ENCODE results near the gene SEC24B.
"Not testable (repeated sequence)": the region's sequence is repeated elsewhere in the genome, so short reads cannot be mapped to it uniquely, and the experiment has no call there.

SEC24B gene

DNA sequence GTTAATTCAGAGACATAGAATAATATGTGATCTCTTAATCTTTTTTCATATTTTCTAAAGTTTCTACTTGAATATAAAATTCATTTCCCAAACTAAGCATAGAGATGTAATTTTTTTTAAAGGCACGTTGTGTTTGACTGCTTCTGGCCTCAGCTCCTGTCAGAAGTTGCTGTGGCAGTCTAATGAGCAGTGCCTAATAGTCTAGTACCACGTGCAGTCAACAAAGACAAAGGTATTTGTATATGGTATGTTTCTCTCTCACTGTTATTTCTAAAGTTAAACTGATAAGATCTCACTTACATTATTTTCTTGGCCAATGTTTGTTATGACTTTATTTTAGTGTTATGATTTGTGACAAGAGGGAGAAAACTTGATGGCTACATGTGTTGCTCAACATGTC lies 77.8 kb downstream of the SEC24B start:
- DNase-seq, result peak in 1 of 2 experiments; percentile 3

DNA sequence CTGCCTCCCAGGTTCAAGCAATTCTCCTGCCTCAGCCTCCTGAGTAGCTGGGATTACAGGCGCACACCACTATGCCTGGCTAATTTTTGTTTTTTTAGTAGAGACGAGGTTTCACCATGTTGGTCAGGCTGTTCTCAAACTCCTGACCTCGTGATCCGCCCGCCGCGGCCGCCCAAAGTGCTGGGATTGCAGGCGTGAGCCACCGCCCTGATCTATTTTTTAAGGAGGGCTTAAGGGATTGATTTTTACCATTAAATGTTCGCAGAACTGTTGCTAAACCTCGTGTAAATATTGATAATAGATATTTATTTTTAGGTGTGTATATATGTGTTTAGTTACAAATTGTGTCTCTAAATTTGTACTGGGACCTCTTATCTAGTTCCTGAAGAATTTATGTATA lies 79.8 kb downstream of the SEC24B start:
- not testable (repeated sequence) for DNase-seq

DNA sequence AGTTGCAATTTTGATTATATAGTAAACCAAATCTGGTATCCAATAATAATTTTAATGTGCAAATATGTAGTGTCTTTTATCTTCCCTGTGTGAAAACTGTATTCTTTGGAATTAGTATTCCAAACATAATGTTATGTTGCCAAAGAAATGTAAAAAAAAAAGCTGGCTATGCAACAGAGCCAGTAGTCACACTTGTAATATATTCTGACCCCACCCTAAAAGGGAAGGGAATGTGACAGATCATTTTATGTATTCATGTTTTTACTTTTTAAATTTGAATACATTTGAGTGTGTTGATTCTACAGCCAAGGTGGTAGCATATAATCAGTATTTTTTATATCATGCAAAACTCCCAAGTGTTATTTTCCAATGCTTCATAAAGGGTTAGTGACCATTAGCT lies 98.6 kb downstream of the SEC24B start:
- peak in 1 of 2 experiments; percentile 21 for DNase-seq

DNA sequence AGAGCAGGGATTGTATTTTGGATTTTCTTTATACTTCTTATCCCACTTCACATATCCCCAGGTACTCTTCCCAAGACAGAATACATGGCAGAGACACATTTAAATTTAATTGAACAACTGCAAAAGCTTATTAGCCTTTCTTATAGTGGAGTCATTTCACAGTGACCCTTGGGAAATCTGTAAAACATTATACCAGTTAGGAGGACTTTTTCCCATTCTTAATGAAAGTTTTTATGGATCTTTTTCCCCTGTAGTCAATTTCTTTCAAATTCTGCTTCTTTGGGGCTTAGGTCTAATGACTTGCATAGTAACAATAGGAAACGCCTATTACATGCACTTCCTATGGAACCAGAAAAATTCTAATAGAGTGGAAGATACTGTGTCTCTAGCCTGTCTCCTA lies 111.8 kb downstream of the SEC24B start:
- no peak for DNase-seq

DNA sequence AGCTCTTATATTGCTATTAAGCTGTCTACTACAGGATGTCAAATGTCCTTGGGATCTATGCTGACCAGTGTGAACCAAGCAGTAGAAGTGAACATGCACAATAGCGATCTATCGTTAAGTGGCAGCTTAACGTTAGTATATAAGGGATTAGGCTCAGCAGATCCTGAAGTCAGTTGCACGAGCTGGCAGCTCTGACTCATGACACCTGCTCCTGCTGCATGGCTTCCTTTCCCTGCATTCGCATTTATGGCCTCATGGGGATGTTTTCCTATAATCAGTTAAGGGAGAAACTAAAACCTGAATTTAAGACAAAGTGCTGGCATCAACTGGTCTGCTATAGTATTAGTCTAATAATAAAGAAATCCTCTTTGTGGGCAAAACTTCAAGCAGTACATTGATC lies 113.8 kb downstream of the SEC24B start:
- no peak for DNase-seq

DNA sequence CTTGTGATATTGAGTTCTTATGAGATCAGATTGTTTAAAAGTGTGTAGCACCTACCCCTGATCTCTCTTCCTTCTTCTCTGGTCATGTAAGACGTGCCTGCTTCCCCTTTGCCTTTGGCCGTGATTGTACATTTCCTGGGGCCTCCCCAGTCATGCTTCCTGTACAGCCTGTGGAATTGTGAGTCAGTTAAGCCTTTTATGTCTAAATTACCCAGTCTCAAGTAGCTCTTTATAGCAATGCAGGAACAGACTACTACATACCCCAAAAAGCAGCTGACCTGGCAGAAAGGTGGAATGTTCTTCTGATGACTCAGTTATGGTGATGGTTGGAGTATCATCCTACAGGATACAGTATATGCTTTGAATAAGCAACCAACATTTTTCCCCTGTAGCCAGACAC lies 115.0 kb downstream of the SEC24B start:
- DNase-seq, result no peak

DNA sequence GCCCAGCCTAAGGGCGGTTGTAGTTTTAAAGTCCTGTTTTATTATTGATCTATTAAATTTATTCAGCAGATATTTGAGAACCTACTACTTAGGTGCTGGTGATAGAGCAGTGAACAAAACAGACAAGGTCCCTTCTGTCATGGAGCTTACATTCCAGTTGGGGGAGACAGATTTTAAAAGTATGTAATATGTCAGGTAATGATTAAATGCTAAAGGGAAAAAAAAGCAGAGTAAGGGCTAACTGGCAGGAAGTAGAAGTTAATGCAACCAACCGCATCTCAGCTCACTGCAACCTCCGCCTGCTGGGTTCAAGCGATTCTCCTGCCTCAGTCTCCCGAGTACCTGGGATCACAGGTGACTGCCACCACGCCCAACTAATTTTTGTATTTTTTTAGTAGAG lies 118.6 kb downstream of the SEC24B start:
- DNase-seq, result no peak

DNA sequence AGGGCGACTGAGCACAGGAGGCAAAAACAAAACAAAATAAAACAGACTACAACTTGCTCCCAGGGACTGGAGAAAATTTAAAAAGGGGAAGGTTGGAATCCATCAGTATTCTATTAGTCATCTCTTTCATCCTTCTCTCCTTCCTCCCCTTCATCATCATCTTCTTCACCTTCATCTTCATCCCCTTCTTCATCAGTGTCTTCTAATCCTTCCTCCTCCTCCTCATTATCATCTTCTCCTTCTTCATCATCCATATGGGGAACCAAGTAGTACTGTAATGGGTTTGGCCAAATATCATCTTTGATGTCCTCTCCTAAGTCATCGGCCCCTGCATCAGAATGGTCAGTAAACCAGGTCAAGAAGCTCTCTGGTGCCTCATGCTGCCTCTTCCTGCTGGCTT lies 119.5 kb downstream of the SEC24B start:
- no peak for DNase-seq

DNA sequence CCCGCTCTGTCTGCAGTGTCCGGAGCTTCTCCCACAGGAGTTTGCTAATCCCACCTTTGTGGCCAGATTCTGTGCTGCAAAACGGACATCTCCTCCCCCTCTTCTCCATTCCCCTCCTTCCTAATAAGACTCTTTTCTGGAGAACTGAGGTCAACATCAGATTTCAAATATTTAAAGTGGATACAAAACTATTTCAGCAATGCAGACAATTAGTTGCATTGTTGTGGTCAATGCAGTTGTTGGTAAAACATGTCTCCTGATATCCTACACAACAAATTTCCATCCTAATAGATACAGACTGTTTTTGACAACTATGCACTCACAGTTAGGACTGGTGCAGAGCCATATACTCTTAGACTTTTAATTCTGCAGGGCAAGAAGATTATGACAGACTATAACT lies 121.4 kb downstream of the SEC24B start:
- no peak for DNase-seq

DNA sequence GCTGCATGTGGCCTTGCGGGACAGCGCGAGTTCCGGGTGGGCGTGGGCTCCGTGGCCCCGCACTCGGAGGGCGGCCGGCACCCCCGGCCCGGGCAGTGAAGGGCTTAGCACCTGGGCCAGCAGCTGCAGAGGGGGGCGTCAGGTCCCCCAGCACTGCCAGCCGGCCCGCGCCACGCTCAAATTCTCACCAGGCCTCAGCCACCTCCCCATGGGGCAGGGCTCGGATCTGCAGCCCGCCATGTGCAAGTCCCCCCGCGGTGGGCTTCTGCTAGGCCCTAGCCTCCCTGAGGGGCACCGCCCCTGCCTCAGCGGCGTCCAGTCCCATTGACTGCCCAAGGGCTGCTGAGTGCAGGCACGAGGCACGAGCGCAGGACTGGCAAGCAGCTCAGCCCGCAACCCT lies 123.8 kb downstream of the SEC24B start:
- no peak for DNase-seq

DNA sequence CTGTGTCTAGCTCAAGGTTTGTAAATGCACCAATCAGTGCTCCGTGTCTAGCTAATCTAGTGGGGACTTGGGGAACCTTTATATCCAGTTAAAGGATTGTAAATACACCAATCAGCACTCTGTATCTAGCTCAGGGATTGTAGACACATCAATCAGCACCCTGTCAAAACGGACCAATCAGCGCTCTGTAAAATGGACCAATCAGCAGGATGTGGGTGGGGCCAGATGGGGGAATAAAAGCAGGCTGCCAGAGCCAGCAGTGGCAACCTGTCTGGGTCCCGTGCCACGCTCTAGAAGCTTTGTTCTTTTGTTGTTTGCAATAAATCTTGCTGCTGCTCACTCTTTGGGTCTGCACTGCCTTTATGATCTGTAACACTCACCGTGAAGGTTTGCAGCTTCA lies 124.5 kb downstream of the SEC24B start:
- DNase-seq, result not testable (repeated sequence)

DNA sequence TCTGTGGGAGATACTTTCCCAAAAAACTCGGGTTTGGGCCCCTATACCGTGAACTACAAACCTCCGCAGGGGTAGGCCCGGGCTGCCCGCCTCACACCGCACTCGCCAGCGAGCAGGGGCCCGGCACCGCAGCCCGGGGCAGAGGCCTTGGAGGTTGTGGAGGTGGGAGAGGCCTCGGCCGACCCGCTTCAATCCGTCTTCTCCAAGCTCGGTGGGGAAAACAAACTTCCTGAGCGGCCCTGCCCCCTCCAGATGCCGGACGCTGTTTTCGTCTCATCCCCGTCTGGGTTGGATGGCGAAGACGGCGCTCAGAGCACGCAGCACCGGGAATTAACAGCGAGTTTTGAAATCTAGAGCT lies 126.0 kb downstream of the SEC24B start:
- peak in 1 of 2 experiments; percentile 84 for DNase-seq

DNA sequence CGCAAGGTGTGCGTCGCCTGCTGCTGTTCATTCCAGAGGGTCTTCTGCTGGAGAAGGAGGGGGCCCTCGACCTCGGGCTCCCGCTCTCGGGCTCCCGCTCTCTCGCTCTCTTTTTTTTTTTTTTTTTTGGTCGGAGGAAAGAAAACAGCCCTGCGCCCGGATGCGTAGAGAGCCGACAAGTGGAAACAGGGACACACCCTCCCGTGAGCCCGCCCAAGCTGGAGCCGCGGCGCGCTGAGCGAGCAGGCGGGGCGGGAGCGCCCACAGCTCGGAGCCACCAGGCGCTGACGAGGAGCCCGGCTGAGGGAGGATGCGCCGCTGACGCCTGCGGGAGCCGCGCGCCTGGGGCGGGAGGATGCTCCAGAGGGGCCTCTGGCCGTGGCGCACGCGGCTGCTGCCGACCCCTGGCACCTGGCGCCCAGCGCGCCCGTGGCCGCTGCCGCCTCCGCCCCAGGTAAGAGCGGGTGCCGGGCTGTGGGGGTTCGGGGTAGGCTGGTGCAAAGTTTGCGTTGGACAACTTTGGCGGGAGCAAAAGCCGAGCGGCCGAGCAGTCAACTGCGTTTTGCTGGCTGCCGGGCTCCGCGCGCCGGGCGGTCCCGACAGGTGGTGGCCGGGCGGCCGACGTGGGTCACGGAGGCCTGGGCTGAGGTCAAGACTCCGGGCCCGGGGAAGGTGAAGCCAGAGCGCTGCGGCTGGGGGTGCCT lies 126.5 kb downstream of the SEC24B start, which contains the start of gene MCUB:
Gene MCUB, plus strand, starts transcription at position 264 of the 704 bp plus-strand sequence. Its CDS starts 92 bp downstream, at position 356.
- peak; percentile 79 to 95 for DNase-seq

DNA sequence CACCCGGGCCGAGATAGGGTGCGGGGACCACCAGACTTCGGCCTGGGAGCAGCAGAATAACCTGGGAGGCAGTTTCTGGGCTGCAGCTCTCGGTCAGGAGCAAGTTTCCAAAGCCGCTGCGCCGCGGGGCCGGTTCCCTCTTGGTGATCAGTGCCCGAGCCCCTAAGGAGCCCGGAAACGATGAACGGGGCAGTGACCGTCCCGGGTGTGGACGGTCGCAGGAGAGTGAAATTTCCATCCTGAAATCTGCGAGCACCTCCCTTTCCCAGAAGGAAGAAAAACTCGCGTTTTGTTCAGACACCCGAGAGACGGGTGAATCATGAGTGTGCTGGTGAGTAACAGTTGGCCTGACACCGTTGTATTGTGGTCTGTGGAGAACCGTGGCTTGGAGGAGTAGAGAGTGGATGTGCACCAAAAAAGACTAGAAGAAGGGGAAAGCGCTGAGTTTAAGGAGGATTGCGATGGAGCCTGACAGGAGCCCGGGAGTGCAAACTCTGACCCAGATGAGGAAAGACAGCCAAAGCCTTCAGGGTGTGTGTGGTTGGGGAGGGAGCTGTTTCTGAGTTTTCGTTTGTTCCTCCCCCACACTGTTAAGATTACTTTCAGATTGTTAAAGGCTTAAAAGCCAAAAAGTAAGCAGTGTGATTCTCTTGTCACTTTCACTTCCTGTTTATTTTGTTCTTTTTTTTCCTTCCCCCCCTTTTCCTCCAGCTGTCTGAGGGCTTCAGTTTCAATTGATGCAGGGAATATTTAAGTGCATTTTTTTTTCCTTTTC lies 127.3 kb downstream of the SEC24B start:
- peak; percentile 54 to 69 for DNase-seq

DNA sequence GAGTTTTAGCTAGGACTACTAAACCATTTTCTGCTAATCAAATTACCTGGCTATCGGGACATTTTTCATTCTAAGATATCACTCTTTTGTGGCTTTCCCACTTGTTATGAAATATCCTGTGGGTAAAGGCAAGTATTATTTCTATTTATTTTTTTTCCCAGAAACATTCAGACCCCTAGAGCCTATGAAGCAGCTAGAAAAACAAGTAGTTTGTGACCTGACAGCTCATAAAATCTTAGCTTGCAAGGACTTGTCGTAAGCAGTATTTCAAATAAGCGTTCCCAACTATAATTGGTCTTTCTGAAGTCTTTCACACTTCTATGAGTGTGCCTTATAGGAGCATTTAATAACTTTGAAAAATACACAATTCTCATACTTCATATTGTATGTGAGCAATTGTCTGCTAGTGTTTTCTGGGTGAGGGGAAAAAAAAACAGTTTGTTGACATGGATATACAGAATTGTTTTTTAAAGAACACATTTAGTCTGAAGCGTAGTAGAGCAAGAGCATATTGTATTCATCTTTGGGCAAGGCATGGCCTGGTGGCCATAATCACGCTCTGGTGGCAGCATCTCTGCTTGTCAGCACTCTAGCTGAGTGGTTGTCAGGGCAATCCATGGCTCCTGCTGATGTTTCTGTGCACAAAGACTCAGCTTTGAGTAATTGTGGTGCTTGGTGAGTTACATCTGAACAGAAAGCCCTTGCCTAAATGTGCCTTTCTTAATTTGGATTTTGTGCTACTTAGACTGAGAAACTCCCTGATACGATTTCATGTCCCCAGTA lies 129.0 kb downstream of the SEC24B start:
- DNase-seq, result peak in 1 of 2 experiments; percentile 17

DNA sequence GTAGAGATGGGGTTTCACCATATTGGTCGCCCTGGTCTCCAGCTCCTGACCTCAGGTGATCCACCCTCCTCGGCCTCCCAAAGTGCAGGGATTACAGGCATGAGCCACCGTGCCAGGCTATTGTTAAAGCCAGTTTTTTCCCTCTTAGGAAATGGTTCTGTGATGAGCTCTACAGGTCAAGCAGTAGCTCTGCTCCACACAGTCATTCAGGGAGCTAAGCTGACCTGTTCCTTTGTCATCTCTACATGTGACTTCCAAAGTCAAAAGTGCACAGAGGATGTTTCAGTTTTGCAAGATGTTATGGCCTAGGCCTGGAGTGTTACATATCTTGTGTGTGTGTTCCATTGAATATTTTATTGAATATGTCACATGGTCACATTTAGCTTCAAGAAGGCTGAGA lies 137.9 kb downstream of the SEC24B start:
- DNase-seq, result no peak

DNA sequence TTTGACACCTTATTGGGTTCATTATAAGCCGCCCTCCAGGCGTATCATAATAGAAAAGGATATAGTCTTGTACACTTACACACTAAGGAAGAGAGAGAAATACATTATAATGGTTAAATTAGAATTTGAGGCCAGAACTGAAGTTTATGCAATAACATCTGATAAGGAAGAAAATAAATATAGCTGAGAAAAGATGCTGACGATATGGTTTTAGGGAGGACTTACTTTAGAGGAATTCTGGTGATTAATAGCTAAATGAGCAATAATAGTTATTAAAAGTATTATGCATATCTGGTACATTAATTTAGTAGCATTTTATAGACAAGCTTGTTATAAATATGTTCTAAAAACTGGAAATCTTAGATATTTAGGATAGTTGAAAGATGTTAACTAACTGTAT lies 138.5 kb downstream of the SEC24B start:
- DNase-seq, result no peak

DNA sequence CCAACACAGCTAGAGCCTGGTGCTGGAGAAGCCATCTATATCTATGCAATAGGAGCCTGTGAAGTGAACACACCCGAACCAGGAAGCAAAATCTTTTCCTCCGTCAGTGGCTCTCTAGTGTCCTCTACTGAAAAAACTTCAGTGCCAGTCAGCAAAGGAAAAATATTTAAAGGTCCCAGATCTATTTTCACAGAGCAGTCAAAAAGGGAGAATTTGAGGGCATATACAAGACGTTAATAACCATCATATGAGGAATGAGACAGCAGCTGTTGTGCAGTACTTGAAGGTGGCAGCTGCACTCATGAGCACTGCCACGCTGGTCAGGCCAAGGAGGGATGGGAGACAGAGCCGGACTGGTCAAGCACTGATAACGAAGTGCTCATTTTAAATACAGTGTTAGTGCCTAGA lies 140.8 kb downstream of the SEC24B start:
- peak in 1 of 2 experiments; percentile 28 for DNase-seq

DNA sequence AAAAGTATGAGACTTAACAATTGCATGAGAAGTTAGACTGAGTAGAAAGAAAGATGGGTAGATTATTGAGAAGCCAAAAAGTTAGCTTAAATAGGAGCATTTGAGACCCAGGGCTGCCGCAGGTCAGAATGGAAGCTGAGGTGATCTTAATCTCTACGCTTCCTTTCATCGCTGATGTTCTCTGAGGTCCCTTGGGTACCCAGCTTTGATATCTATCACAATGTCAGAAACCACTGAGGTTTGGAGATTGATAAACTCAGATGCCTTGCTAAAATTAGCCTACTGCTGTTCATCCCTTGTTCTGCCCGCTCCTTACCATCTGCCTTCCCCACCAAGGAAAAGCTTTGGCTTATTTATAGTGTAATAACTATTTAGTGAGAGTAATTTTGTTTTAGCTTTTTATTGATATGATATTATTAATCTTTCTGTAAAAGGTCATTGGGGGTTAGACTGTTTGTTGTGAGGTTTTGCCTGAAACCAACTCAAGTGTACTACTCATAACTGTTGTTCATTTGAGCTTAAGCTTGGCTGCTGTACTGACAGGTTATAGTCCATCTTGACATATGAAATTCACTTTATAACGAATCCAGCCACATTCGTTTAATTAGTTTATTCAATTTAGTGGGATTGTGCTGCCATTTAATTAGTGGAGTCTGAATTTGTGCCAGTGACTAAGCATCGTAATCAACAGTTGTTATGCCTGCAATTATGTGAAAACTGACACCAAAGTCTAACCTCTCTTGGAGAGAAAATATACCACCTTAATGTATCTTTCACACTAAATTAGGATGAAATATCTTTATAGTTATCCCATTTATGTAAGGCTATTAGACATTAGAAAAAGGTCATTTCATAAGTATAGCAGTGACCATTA lies 141.6 kb downstream of the SEC24B start:
- no peak for DNase-seq

DNA sequence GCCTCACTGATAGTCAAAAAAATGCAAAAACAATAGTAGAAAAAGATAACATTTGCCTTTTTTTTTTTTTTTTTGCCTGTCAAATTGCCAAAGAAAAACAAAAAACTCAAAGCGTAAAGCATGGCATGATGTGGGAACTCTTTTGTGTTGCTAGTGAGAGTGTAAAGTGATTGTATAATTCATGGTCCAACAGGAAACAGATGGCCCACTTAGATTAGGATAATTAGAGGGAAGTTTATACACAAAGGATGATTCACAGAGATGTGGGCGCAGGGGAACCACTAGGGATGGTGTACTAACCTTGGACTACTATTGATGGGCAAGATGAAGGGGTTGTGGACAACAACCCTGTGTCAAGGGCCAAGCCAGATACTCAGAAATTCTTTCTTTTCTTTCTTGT lies 142.8 kb downstream of the SEC24B start:
- no peak for DNase-seq

DNA sequence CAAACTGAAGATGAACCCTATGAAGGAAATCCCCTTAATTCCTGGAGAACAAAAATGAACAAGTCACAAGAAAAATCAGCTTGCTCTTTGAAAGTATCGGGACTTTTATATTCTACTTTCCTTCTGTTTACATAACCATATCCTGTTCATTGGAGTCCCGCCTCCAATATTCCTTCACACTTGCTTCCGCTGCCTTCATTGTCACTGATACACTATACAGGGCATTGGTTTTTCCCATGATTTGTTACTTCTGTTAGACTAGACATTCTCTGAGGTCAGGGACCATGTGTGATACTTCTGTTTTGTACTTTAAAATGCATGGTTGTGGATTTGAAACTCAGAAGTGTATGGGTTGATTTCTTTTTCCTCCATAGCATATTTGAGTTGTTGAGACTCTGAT lies 145.2 kb downstream of the SEC24B start:
- DNase-seq, result no peak

DNA sequence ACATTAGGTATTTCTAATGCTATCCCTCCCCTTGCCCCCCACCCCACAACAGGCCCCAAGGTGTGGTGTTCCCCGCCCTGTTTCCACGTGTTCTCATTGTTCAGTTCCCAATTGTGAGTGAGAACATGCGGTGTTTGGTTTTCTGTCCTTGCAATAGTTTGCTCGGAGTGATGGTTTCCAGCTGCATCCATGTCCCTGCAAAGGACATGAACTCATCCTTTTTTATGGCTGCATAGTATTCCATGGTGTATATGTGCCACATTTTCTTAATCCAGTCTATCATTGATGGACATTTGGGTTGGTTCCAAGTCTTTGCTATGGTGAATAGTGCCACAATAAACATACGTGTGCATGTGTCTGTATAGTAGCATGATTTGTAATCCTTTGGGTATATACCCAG lies 146.4 kb downstream of the SEC24B start:
- DNase-seq, result not testable (repeated sequence)

DNA sequence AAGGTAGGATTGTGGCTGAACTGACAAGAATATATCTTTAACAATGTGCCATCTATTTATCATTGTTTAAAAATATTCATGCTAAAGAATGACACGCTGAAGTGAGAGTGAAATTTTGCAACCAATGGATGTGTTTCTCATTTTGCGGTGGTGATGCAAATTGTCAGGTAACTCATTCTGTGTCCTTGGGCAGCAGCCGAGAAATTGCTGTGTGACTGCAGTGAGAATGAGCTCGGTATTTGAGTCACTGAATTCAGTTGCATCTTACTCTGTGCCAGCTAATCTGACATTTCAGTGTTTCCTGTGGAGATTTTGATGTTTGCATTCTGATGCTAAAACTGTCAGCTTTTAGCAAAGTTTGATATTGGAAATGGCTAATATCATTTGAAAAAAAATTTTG lies 154.6 kb downstream of the SEC24B start:
- peak; percentile 31 to 57 for DNase-seq

Measured in NCI-H526 (cell line).